Stimulated activated effector memory CD8-positive, alpha-beta T cell treated with anti-CD3 and anti-CD28 coated beads, Interleukin-12 subunit alpha, Interleukin-12 subunit beta, amount 100 ng/mL, for 72 hours (primary cell): ENCODE results near the gene APP.

Source experiments
- ATAC-seq: fragments of 150-1000 bp; cut with Tn5 transposase; 2 replicates; pipeline ENCODE4 v1.10.0; 2021
- DNase-seq, 2 donors: peaks; one replicate each; pipeline ENCODE4 v3.0.0; 2021 to 2022; ENCODE audit warnings: low spot score in 2 of 2
- H3K27ac Mint-ChIP-seq: one replicate; pipeline ENCODE4 v1.8.0; 2022; ENCODE audit warnings: mild to moderate bottlenecking, mixed read lengths
- H3K36me3 Mint-ChIP-seq: one replicate; pipeline ENCODE4 v1.8.0; 2022; ENCODE audit warnings: mild to moderate bottlenecking, mixed read lengths
- H3K4me1 Mint-ChIP-seq: one replicate; pipeline ENCODE4 v1.8.0; 2022; ENCODE audit warnings: mixed read lengths
- H3K4me3 Mint-ChIP-seq: one replicate; pipeline ENCODE4 v1.8.0; 2022; ENCODE audit warnings: mild to moderate bottlenecking, mixed read lengths
- H3K9me3 Mint-ChIP-seq: one replicate; pipeline ENCODE4 v1.8.0; 2022; ENCODE audit warnings: mixed read lengths

The APP gene

DNA sequence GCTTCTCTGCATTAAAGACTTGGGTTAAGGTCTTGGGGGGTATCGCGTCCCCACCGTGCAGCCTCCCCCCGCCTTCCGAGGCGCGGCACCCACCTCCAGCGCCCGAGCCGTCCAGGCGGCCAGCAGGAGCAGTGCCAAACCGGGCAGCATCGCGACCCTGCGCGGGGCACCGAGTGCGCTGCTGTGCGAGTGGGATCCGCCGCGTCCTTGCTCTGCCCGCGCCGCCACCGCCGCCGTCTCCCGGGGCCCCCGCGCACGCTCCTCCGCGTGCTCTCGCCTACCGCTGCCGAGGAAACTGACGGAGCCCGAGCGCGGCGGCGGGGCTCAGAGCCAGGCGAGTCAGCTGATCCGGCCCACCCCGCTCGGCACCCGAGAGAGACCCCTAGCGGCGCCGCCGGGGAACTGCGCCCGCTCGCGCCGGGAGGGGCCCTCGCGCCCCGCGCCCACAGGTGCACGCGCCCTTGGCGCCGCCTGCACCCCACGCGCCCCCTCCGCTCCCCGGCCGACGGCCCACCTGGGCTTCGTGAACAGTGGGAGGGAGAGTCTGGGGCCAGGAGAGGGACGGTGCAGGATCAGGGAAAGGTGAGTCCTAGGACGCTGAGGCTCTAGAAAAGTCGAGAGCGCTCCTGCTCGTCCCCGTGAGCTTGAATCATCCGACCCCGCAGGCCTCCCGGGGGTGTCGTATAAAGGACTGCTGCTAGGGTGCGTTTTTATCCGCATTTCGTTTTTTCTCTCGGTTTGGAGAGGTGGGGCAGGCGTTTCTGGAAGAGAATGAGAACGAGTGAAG lies at the start of gene APP:
APP (minus strand) TSS at position 300 of the 787 bp plus-strand sequence; CDS start at position 150, 150 bp downstream.
- H3K4me1 Mint-ChIP-seq: peaks cover 23% of the 10 kb centered on the region
- H3K9me3 Mint-ChIP-seq: no peaks in the 10 kb centered on the region
- ATAC-seq: peak; percentile 91
- peak within 1 kb of the TSS; percentile 79 for H3K4me3 Mint-ChIP-seq
- H3K36me3 Mint-ChIP-seq: no peaks in the 10 kb centered on the region
- H3K27ac Mint-ChIP-seq: peak within 1 kb of the TSS; percentile 69
- DNase-seq: peak; percentile 90 to 91

DNA sequence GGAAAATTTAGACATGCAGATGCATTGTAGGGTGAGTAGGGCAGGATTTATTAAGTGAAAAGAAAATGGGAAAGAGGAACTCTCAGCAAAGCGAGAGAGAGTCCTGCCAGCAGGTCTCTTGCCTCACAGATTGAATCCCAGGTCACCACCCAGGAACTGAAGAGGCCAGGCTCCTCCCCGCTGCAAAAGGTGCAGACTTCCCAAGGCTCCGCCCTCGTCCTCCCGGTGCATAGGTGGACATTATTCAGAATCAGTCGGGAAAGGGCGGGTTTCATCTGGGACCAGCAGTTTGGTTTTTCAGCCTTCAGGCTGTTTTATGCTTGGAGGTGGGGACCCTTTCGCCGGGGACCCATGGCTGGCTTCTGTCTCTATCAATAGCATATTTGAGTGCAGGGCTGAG lies 41.6 kb upstream of the APP start:
- peaks cover 2% of the 10 kb centered on the region for H3K9me3 Mint-ChIP-seq
- no peak for DNase-seq
- no peak for ATAC-seq
- no peak overlapping the region for H3K4me3 Mint-ChIP-seq
- no peaks in the 10 kb centered on the region for H3K4me1 Mint-ChIP-seq
- no peaks in the 10 kb centered on the region for H3K36me3 Mint-ChIP-seq
- no peak overlapping the region for H3K27ac Mint-ChIP-seq

DNA sequence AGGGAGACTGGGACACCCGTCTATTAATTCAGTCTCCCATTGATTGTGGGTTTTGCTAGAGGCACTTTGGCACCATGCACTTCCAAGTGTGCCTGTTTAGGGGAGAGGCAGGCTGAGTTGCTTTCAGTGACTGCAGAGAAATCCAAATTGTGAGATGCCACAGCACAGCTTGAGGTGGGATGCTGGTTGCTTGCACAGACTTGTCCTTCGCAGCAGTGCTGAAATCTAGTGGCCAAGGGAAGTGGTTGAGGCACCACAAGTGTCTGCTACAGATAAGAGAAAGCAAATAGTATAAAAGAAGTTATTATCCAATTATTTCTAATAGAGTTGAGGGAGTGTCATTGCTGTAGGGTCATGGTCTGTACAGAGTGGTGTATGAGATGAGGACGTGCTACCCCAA lies 40.0 kb upstream of the APP start:
- no peak for ATAC-seq
- Mint-ChIP-seq H3K27ac (no peak overlapping the region), H3K36me3 (no peaks in the 10 kb centered on the region), H3K4me1 (no peaks in the 10 kb centered on the region), H3K4me3 (no peak overlapping the region), H3K9me3 (no peaks in the 10 kb centered on the region)
- no peak for DNase-seq

DNA sequence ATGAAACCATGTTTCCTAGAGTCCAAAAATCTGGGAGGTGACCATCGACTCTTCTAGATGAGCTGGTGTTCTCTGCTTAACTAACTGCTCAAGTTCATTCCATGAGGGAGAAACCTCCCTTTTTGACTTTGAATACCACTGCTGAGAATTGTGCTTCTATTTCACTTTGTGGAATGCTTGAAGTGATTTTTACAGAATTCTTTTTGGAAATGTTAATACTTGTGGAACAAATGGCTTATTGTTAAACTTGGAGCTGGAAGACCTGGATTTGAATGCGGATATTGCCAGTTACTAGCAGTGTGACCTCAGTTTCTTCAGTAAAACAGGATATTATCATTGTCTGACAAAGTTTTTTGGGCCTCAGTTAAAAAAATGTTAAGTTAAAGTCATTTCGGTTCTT lies 36.5 kb upstream of the APP start:
- DNase-seq (no peak), ATAC-seq (no peak)
- H3K4me3 Mint-ChIP-seq: no peak overlapping the region
- no peak overlapping the region for H3K27ac Mint-ChIP-seq
- H3K36me3 Mint-ChIP-seq: no peaks in the 10 kb centered on the region
- no peaks in the 10 kb centered on the region for H3K9me3 Mint-ChIP-seq
- no peaks in the 10 kb centered on the region for H3K4me1 Mint-ChIP-seq

DNA sequence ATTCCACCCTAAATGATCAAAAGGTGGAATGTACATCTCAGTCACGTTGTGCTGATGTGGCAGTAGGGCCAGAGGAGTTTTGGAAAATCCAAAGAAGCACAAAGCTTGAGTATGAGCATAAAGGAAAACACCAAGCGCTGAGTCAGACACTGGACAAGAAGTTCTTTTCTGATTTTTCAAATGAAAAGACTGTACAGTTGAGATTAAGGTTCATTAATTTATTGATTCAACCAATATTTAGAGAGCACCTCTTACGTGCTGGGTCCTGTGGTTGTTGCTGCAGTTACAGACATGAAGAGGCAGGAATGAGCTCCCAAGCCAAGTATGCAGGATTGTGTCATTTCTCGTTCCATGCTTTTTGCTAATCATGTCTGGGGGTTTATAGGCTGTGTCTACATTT lies 28.9 kb upstream of the APP start:
- Mint-ChIP-seq H3K4me3 (no peak overlapping the region), H3K4me1 (no peaks in the 10 kb centered on the region), H3K36me3 (no peaks in the 10 kb centered on the region), H3K27ac (no peak overlapping the region), H3K9me3 (no peaks in the 10 kb centered on the region)
- no peak for ATAC-seq
- no peak for DNase-seq

DNA sequence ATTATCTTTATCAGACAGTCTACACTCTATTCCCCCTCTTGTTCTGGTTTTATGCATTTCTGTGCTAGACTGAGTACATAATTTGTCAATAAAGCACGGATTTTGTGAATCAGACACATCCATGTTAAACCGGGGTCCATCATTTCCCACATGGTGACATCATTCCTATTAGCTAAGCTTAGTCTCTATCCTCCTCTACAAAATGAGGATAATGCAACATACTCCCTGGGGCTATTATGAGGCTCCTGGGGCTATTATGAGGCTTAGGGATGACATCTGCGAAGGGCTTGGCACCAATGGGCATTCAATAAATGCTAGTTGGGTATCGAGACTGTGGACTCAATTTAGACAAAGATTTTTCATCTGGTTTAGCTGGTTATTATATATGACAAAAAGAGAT lies 25.1 kb upstream of the APP start:
- no peaks in the 10 kb centered on the region for H3K4me1 Mint-ChIP-seq
- ATAC-seq: no peak
- no peak for DNase-seq
- H3K27ac Mint-ChIP-seq: no peak overlapping the region
- no peak overlapping the region for H3K4me3 Mint-ChIP-seq
- H3K9me3 Mint-ChIP-seq: no peaks in the 10 kb centered on the region
- H3K36me3 Mint-ChIP-seq: no peaks in the 10 kb centered on the region

DNA sequence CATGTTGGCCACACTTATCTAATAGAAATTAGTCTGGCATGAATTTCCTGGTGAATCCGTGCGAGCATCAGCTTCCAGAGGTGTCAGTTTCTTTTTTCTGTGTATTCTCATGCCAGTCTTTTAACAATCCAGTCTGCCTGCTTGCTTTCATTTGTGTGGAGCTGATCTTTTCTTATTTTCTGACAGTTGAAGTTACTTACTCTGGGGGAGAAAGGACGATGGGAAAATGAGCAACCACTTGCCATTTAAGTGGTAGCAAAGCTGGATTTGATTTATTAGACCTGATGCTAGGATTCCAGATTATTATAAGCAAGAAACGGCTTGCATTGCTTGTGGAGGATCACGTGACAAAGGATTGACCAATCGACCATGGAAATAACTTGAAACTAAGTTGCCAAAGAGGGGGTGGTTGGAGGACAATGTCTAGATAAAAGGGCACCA lies 24.3 kb upstream of the APP start:
- DNase-seq (no peak), ATAC-seq (no peak)
- no peak overlapping the region for H3K4me3 Mint-ChIP-seq
- no peaks in the 10 kb centered on the region for H3K9me3 Mint-ChIP-seq
- no peak overlapping the region for H3K27ac Mint-ChIP-seq
- no peaks in the 10 kb centered on the region for H3K4me1 Mint-ChIP-seq
- no peaks in the 10 kb centered on the region for H3K36me3 Mint-ChIP-seq

DNA sequence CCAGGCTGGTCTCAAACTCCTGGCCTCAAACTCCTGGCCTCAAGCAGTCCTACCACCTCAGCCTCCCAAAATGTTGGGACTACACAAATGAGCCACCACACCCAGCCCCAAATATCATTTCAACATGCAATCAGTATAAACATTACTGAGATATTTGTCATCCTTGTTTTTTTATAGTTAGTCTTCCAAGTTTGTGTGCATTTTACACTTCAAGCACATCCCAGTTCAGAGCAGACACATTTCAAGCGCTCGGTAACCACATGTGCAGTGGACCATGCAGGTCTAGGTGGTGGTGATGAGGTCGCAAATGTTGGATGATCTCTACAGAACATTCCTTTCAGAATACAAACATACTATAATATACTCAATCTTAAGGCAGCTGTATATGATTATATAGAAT lies 23.8 kb upstream of the APP start:
- DNase-seq: no peak
- no peaks in the 10 kb centered on the region for H3K36me3 Mint-ChIP-seq
- no peak overlapping the region for H3K4me3 Mint-ChIP-seq
- H3K9me3 Mint-ChIP-seq: no peaks in the 10 kb centered on the region
- no peak for ATAC-seq
- no peak overlapping the region for H3K27ac Mint-ChIP-seq
- H3K4me1 Mint-ChIP-seq: no peaks in the 10 kb centered on the region

DNA sequence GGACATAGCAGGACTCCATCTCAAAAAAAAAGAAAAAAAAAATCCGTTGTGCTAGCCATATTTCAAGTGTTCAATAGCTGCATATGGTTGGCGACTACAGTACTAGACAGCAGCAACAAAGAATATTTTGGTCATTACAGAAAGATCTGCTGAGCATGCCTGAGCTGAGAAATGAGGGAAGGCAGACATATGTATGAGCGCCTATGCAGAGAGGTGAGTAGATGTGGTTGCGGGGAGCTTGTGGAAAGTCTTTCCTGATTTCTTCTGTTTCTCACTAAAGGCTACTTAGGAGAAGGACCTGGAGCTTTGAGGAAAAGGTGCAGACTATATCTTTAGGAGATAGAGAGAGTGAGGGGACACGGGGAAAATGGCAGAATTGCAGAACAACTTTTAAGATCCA lies 21.0 kb upstream of the APP start:
- Mint-ChIP-seq H3K4me3 (no peak overlapping the region), H3K9me3 (no peaks in the 10 kb centered on the region), H3K4me1 (no peaks in the 10 kb centered on the region), H3K36me3 (no peaks in the 10 kb centered on the region), H3K27ac (no peak overlapping the region)
- ATAC-seq: no peak
- DNase-seq: no peak

DNA sequence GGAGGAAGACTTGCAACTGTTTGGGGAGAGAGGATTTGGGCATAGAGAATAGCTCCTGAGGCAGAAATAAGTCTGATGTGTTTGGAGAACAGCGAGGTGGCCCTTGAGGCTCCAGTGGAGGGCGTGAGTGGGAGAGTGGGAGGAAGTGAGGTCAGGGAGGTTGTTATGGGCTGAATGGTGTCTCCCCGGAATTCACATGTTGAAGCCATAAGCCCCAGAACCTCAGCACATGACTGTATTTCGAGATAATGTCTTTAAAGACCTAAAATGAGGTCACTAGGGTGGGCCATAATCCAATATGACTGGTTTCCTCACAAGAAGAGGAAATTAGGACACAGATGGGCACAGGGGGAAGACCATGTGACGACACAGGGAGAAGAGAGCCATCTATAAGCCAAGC lies 17.9 kb upstream of the APP start:
- Mint-ChIP-seq H3K9me3 (peaks cover 4% of the 10 kb centered on the region), H3K27ac (no peak overlapping the region), H3K36me3 (no peaks in the 10 kb centered on the region), H3K4me1 (no peaks in the 10 kb centered on the region), H3K4me3 (no peak overlapping the region)
- DNase-seq (no peak), ATAC-seq (no peak)

DNA sequence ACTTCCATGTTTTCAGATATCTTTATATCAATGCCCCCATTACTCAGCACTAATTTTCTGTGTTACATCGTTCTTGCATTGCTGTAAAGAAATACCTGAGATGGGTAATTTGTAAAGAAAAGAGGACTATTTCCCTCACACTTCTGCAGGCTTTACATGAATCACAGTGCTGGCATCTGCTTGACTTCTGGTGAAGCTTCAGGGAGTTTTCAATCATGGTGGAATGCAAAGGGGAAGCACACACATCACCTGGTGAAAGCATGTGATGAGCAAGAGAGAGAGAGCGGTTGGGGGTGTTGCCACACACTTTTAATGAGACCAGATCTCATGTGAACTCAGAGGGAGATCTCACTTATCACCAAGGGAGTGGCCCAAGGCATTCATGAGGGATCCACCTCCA lies 14.9 kb upstream of the APP start:
- no peak for ATAC-seq
- peaks cover 4% of the 10 kb centered on the region for H3K9me3 Mint-ChIP-seq
- no peak for DNase-seq
- H3K36me3 Mint-ChIP-seq: no peaks in the 10 kb centered on the region
- H3K4me3 Mint-ChIP-seq: no peak overlapping the region
- H3K27ac Mint-ChIP-seq: no peak overlapping the region
- H3K4me1 Mint-ChIP-seq: no peaks in the 10 kb centered on the region

DNA sequence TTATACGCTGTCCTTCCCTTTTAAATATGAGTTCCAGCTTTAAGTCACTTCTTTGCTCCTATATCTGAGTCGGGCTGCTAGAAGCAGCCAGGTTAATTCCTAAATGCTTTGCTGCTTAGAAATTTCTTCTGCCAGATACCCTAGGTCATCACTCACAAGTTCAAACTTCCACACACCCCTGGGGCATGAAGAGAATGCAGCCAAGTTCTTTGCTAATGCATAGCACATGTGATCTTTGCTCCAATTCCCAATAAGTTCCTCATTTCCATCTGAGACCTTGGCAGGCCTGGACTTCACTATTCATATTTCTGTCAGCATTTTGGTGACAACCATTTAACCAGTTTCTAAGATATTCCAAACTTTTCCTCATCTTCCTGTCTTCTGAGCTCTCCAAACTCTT lies 14.5 kb upstream of the APP start:
- no peaks in the 10 kb centered on the region for H3K4me1 Mint-ChIP-seq
- DNase-seq (no peak), ATAC-seq (no peak)
- no peak overlapping the region for H3K27ac Mint-ChIP-seq
- H3K9me3 Mint-ChIP-seq: peaks cover 4% of the 10 kb centered on the region
- H3K36me3 Mint-ChIP-seq: no peaks in the 10 kb centered on the region
- no peak overlapping the region for H3K4me3 Mint-ChIP-seq

DNA sequence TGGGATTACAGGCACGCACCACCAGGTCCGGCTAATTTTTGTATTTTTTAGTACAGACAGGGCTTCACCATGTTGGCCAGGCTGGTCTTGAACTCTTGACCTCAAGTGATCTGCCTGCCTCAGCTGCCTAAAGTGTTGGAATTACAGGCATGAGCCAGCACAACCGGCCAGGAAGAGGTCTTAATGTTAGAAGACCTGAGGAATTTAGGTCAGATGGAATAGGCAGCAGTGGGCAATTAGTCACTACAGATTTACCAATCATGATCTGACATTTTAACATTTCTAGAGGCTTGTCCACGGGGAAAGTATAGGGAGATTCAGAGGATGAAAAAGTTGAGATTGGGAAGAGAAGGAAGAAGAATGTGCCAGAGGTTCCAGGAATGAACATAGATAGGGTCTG lies 8.9 kb upstream of the APP start:
- no peak for DNase-seq
- Mint-ChIP-seq H3K36me3 (no peaks in the 10 kb centered on the region), H3K9me3 (no peaks in the 10 kb centered on the region), H3K4me1 (no peaks in the 10 kb centered on the region), H3K4me3 (no peak overlapping the region), H3K27ac (no peak overlapping the region)
- ATAC-seq: no peak

DNA sequence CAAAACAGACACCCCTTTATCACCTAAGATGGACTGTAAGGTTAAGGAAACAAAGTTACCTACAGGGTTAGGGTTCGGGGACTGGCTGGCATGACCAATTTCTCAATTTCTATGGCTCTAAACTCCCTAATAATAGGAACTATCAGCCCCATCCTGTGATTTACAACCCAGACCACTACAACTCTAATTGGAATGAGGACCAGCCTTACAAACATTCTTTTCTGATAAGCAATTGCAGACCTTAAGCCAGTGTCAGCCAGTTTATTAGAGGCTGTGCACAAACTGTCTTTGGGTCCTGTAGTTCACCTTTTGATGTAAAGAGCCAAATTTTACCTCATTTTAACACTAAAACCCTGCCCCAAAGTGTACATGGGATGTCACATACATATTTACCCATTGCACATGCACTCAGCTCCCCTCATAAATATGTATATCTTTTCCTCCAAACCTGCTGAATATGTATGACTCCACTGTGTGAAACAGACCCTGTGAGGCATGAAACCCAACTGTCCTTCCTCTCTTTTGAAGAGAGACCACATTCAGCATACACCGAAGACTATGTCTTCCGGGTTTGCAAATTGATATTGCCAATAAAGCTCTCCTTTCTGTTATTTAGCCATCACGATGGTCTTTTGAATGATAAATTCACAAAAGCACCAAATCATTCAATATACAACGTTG lies 7.3 kb upstream of the APP start:
- Mint-ChIP-seq H3K9me3 (no peaks in the 10 kb centered on the region), H3K27ac (no peak overlapping the region), H3K36me3 (no peaks in the 10 kb centered on the region), H3K4me1 (no peaks in the 10 kb centered on the region), H3K4me3 (no peak overlapping the region)
- DNase-seq (no peak), ATAC-seq (no peak)

DNA sequence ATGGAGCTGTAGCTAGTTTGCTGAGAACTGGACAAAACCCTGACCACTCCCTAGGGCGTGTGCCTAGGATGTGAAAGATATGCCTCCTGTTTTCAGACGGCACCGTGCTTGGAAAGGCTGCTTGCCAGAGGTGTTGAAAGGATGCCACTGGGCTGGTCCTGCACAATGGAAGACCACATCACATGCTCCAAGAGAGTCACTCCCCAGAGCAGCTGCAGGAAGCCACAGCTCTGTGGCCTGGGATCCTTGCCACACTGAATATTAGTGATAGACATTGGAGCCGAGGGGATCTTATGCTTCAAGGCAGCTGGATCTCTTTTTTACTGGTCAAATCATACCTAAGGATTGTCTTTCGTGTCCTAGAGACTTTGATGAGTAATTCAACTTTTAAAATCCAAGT lies 6.6 kb upstream of the APP start:
- H3K36me3 Mint-ChIP-seq: no peaks in the 10 kb centered on the region
- ATAC-seq: no peak
- H3K27ac Mint-ChIP-seq: no peak overlapping the region
- no peak overlapping the region for H3K4me3 Mint-ChIP-seq
- DNase-seq: no peak
- no peaks in the 10 kb centered on the region for H3K9me3 Mint-ChIP-seq
- H3K4me1 Mint-ChIP-seq: no peaks in the 10 kb centered on the region
